SU-DHL-6 (cell line): ENCODE measurements around the gene HMG20A.

Experiments
- H2AFZ ChIP-seq: fragments of 200-600 bp; sonication (generic); 2 replicates; pipeline ENCODE4 v1.6.1; 2014; ENCODE audit warnings: low read depth, mild to moderate bottlenecking, moderate library complexity, mixed read lengths, antibody characterized with exemption, low read length; ENCODE audit not compliant: severe bottlenecking
- H3F3A ChIP-seq: fragments of 200-600 bp; shearing (Covaris generic); 2 replicates; pipeline ENCODE4 v1.6.0; 2016; ENCODE audit warnings: antibody characterized with exemption, mild to moderate bottlenecking; ENCODE audit not compliant: insufficient read depth
- H3K27ac ChIP-seq: fragments of 200-600 bp; sonication (generic); 2 replicates; pipeline ENCODE4 v1.5.1; 2016; ENCODE audit warnings: low read depth, mild to moderate bottlenecking, low read length, moderate library complexity, mixed read lengths
- H3K27me3 ChIP-seq: fragments of 200-600 bp; sonication (generic), shearing (Covaris generic); 2 replicates; pipeline ENCODE4 v1.6.0; 2014; ENCODE audit warnings: mild to moderate bottlenecking, low read length
- H3K36me3 ChIP-seq: fragments of 200-600 bp; sonication (generic); 2 replicates; pipeline ENCODE4 v1.6.1; 2014; ENCODE audit warnings: mild to moderate bottlenecking, low read length, mixed read lengths
- H3K4me2 ChIP-seq: fragments of 300-600, 200-600 bp; shearing (Covaris generic), sonication (generic); 2 replicates; pipeline ENCODE4 v1.6.0; 2014; ENCODE audit warnings: low read length, low read depth, mild to moderate bottlenecking; ENCODE audit not compliant: poor library complexity, severe bottlenecking
- H3K4me3 ChIP-seq: fragments of 200-600 bp; sonication (generic); 2 replicates; pipeline ENCODE4 v1.5.1; 2014; ENCODE audit warnings: antibody characterized with exemption, low read length, mild to moderate bottlenecking, mixed read lengths; ENCODE audit not compliant: insufficient read depth, poor library complexity, severe bottlenecking
- H3K79me2 ChIP-seq: fragments of 200-600 bp; sonication (generic); 2 replicates; pipeline ENCODE4 v1.6.1; 2014; ENCODE audit warnings: mild to moderate bottlenecking, low read length, moderate library complexity; ENCODE audit not compliant: insufficient read depth
- H3K9ac ChIP-seq: fragments of 200-600 bp; sonication (generic); 2 replicates; pipeline ENCODE4 v1.7.0; 2014; ENCODE audit warnings: mild to moderate bottlenecking, low read length
- H3K9me2 ChIP-seq: fragments of 200-600 bp; sonication (generic); replicated peaks from 2 replicates; pipeline ENCODE4 v1.6.1; 2014; ENCODE audit warnings: low read length; ENCODE audit not compliant: insufficient read depth
- H3K9me3 ChIP-seq: fragments of 200-600 bp; sonication (generic); 2 replicates; pipeline ENCODE4 v1.6.1; 2014; ENCODE audit warnings: low read length, mixed read lengths; ENCODE audit not compliant: insufficient read depth
- H4K20me1 ChIP-seq: fragments of 200-600 bp; sonication (generic); 2 replicates; pipeline ENCODE4 v1.6.1; 2014; ENCODE audit warnings: low read depth, mild to moderate bottlenecking, antibody characterized with exemption, low read length, moderate library complexity, mixed read lengths
- CTCF ChIP-seq: fragments of 200-600 bp; sonication (generic); IDR thresholded peaks from one replicate; pipeline ENCODE4 v1.5.1; 2017; ENCODE audit warnings: antibody characterized with exemption, mild to moderate bottlenecking, low read length, moderate library complexity; ENCODE audit not compliant: insufficient read depth, poor library complexity, severe bottlenecking
- EZH2phosphoT487 ChIP-seq: fragments of 200-600 bp; sonication (generic), shearing (Covaris generic); conservative IDR thresholded peaks from 2 replicates; pipeline ENCODE4 v1.6.1; 2018; ENCODE audit warnings: mild to moderate bottlenecking, antibody characterized with exemption, low read length, moderate library complexity, mixed read lengths

Gene HMG20A

GRCh38 chr15:77425104-77425503 is 4.4 kb downstream of the HMG20A start:
- Histone ChIP-seq H3K79me2 (peaks cover 92% of the 10 kb centered on the region), H3K27me3 (no peaks in the 10 kb centered on the region), H3K27ac (no peak overlapping the region)

DNA sequence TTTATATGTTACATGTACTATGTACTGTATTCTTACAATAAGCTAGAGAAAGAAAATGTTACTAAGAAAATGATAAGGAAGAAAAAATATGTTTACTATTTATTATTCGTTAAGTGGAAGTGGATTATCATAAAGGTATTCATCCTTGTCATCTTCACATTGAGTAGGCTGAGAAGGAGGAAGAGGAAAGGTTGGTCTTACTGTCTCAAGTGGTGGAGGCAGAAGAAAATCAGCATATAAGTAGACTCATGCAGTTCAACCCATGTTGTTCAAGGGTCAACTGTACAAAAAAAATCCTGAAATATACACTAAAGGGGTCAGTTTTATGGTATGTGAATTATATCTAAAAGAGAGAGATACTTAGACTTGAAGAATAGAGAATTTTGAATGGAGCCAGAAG is 5.7 kb downstream of the HMG20A start:
- no peak overlapping the region for H3K27ac ChIP-seq
- H3K9ac ChIP-seq, result no peak overlapping the region
- no peaks in the 10 kb centered on the region for H3K27me3 ChIP-seq
- peaks cover 28% of the 10 kb centered on the region for H4K20me1 ChIP-seq
- no peaks in the 10 kb centered on the region for H3K9me2 ChIP-seq
- H3K9me3 ChIP-seq, result no peaks in the 10 kb centered on the region
- no peaks in the 10 kb centered on the region; the same call in 1 of the 2 replicates for H3K36me3 ChIP-seq
- H3K4me3 ChIP-seq, result no peak overlapping the region
- no peak overlapping the region for H3K4me2 ChIP-seq
- H2AFZ ChIP-seq, result no peak overlapping the region
- TF ChIP-seq CTCF (no peak), EZH2phosphoT487 (no peak)
- H3F3A ChIP-seq, result peaks cover 2% of the 10 kb centered on the region
- peaks cover 92% of the 10 kb centered on the region for H3K79me2 ChIP-seq

More at GRCh38 chr15:77425104-77425503, 4.4 kb downstream of the HMG20A start:
- H3F3A ChIP-seq, result peaks cover 11% of the 10 kb centered on the region
- H2AFZ ChIP-seq, result no peak overlapping the region
- TF ChIP-seq EZH2phosphoT487, result no peak
- TF ChIP-seq CTCF, result no peak
- H3K36me3 ChIP-seq, result no peaks in the 10 kb centered on the region; the same call in 1 of the 2 replicates
- peaks cover 21% of the 10 kb centered on the region for H4K20me1 ChIP-seq
- no peaks in the 10 kb centered on the region for H3K9me2 ChIP-seq
- H3K9ac ChIP-seq, result no peak overlapping the region
- no peak overlapping the region for H3K4me3 ChIP-seq
- no peak overlapping the region for H3K4me2 ChIP-seq
- H3K9me3 ChIP-seq, result no peaks in the 10 kb centered on the region

- no peaks in the 10 kb centered on the region for H3K9me3 ChIP-seq
- H3K4me2 ChIP-seq, result no peak overlapping the region
- no peak overlapping the region for H2AFZ ChIP-seq
- no peak overlapping the region for H3K9ac ChIP-seq
- no peaks in the 10 kb centered on the region for H3F3A ChIP-seq
- H4K20me1 ChIP-seq, result peaks cover 28% of the 10 kb centered on the region
- TF ChIP-seq EZH2phosphoT487 (no peak), CTCF (no peak)
- no peaks in the 10 kb centered on the region; the same call in 1 of the 2 replicates for H3K36me3 ChIP-seq
- no peak overlapping the region for H3K4me3 ChIP-seq
- H3K27me3 ChIP-seq, result no peaks in the 10 kb centered on the region
- no peaks in the 10 kb centered on the region for H3K9me2 ChIP-seq
- H3K27ac ChIP-seq, result no peak overlapping the region
- peaks cover 90% of the 10 kb centered on the region for H3K79me2 ChIP-seq
These were observed 6.2 kb downstream of the HMG20A start for GRCh38 chr15:77426871-77427270.
